GM18508 (cell line): Measurements from ENCODE around the gene SLC25A39.
A peak's percentile ranks its signal among the peaks of the same experiment; 100 is the strongest.
"Not testable (repeated sequence)": the region's sequence is repeated elsewhere in the genome, so short reads cannot be mapped to it uniquely, and the experiment has no call there.

Experiments
- ATAC-seq: cut with Tn5 transposase; IDR thresholded peaks from one replicate; pipeline ENCODE4 v1.9.1; 2021; ENCODE audit warnings: moderate number of reproducible peaks; ENCODE audit not compliant: insufficient read depth, unreplicated experiment

Gene SLC25A39, protein sequence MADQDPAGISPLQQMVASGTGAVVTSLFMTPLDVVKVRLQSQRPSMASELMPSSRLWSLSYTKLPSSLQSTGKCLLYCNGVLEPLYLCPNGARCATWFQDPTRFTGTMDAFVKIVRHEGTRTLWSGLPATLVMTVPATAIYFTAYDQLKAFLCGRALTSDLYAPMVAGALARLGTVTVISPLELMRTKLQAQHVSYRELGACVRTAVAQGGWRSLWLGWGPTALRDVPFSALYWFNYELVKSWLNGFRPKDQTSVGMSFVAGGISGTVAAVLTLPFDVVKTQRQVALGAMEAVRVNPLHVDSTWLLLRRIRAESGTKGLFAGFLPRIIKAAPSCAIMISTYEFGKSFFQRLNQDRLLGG

DNA sequence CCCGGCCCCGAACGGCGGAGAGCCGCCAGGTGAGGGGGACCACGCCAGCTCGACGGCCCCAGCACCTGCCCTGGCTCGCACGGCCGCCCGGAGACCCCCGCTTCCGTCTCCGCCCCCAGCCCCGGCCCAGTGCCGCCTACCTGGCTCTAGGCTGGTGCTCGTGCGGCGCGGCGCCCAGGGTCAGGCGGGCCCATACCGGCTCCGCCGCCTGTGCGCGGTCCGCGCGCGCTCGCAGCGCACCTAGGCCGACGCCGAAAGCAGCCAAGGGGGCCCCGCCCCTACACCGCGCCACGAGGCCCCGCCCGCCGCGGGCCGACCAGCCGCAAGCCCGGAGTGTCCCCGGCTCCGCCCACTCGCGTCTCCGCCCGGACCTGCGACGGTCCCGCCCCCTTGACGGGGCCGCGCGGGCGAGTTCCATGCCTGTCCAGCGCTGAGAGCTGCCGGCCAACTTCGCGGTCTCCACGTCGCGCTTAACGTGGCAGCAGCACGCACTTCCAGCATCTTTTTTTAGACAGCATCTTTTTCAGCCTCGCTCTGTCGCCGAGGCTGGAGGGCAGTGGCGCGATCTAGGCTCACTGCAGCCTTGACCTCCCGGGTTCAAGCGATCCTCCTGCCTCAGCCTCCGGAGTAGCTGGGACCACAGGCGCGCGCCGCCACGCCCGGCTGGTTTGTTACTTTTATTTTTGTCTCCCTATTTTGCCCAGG, at the start of gene SLC25A39:
TSS of gene SLC25A39 (minus strand) at position 253 of the 705 bp plus-strand sequence. CDS start 1,261 bp downstream, outside the sequence.
- peak; percentile 48 for ATAC-seq

DNA sequence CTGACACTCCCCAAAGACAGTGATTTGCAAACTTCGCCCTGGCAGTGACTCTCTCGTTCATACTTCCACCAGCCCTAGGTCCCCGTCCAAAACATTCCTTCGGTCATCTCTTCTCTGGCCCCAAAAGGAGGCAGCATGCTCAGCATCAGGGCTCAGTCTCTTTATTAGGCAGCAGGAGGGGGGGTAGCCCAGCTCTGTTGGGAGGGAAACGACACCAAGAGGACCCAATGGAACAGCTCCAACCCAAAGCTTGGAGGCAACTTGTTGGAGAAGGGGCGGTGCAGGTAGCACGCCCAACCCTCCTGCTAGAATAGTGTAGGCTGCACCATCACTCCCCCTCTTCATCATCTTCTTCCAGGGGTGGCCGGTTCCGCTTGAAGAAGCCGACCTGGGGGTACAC, 47.4 kb upstream of the SLC25A39 start:
- ATAC-seq: no peak

DNA sequence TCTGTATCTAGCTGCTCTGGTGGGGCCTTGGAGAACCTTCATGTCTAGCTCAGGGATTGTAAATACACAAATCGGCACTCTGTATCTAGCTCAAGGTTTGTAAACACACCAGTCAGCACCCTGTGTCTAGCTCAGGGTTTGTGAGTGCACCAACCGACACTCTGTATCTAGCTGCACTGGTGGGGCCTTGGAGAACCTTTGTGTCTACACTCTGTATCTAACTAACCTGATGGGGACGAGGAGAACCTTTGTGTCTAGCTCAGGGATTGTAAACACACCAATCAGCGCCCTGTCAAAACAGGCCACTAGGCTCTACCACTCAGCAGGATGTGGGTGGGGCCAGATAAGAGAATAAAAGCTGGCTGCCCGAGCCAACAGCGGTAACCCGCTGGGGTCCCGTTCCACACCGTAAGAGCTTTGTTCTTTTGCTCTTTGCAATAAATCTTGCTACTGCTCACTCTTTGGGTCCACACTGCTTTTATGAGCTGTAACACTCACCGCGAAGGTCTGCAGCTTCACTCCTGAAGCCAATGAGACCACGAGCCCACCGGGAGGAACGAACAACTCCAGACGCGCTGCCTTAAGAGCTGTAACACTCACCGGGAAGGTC, 44.9 kb upstream of the SLC25A39 start:
- ATAC-seq: not testable (repeated sequence)

DNA sequence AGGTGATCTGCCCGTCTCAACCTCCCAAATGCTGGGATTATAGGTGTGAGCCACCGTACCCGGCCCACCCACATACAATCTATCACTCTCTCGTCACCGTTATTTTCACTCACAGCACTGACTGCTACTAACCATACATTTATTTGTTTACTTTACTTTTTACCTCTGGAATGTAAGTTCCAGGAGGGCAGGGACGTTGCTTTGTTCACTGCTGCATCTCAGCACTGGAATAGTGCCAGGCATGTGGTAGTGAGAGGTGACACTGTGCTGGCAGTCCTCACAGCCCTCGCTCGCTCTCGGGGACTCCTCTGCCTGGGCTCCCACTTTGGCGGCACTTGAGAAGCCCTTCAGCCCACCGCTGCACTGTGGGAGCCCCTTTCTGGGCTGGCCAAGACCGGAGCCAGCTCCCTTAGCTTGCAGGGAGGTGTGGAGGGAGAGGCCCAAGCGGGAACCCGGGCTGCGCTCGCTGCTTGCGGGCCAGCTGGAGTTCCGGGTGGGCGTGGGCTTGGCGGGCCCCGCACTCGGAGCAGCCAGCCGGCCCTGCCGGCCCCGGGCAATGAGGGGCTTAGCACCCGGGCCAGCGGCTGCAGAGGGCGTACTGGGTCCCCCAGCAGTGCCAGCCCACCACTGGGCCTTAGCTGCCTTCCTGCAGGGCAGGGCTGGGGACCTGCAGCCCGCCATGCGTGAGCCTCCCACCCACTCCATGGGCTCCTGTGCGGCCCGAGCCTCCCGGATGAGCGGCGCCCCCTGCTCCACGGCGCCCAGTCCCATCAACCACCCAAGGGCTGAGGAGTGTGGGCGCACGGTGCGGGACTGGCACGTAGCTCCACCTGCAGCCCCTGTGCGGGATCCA, 44.0 kb upstream of the SLC25A39 start:
- ATAC-seq: not testable (repeated sequence)

DNA sequence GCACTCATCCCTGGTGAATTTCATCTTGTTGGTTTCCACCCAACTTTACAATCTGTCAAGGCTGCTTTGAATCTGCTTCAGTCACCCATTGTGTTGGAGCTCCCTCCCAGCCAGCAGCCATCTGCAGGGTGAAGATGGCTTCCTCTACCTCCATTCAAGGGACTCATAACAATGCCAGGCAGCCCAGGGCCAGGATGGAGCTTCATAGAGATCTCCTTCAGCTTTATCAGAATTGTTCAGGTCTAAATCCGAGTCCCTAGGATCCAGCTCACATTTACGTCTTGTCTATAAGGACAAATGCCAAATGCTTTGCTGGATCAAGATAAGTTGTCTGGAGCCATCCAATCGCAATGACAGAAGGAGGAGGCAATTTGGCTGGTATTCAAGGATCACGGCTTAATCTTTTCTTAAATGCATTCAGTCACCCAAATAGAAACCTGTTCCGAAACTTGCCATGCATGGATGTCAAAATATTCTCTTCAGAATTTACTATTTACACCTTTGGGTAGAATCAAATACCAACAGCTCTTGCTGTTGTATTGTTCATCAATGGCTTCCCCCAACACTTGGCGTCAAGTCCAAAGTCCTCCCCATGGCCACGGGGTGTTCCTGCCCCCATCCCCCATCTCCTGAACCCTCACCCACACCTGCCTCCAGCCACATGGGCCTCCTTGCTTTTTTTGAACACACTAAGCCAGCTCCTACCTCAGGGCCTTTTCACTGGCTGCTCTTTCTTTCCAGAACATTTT, 42.8 kb upstream of the SLC25A39 start:
- no peak for ATAC-seq

DNA sequence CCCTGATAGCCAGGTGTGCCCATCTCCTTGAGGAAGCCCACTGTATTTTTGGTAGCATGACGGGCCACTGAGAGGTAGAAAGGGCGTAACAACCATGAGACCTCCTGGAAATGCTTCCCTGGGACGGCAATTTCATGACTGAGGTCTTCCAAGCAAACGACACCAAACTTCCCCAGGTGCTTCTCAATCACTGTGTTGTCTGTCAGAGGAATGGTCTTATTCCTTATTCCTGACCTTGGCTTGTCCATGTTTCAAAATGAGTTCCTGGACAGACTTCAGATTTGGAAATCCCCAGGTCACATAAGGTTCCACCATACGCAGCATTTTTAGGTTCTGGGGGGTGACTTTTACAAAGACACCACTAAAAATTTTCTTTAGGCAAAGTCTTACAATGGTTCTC, 40.4 kb upstream of the SLC25A39 start:
- not testable (repeated sequence) for ATAC-seq

DNA sequence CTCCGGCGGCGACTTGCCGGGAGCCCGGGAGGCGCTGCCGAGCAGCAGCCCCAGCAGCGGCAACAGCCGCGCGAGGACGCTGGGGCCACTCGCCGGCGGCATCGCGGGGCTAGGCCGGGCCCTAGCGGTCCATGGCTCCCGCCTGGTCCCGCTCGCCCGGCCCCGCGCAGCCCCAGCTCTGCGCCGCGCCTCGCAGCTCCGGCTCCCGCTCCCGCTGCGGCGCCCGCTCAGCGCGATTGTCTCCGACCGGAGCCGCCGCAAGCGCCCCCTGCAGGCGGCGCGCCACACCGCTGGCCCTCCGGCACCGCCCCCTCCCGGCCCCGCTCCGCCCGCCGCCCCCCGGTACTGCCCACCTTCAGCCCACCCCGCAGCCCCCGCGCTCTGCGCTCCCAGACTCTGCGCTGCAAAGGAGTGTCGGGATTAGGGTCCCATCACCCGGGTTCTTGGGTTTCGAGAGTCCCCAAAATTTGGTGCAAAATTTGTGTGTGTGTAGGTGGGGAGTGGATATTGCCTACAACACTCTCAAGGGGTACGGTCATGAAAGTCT, 39.1 kb upstream of the SLC25A39 start, which contains the start of gene FAM171A2:
TSS of gene FAM171A2 (minus strand) at position 241 of the 547 bp plus-strand sequence. CDS start at position 102, 139 bp downstream.
- ATAC-seq: no peak

DNA sequence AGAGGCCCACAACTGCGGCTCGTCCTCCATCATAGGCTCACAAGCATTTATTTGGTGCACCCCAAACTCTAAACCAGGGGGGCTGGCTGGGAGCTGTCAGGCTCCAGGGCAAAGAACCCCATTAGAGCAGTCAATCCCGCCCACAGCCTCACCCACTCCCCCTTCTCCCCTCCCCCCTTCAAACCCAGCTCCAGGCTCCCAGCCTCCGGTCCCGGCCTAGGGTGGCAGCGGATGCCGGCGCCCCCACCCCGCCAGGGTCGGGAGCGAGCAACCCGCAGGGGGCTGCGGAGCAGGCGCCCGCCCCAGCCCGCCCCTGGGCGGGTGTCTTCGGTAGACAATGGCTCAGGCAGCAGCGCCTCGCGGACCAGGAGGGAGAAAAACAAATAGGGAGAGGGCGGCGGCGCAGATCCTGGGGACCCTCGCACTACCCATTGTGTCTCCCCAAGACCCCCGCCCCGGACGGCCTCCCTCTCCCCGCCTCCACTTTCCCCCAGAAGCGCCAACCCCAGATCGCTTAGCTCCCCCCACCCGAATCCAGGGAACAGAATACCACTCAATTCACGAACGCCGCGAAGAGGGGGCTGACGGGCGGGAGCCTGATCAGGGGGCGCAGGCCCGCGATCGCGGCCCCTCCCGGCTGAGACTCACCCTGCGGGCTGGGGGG, 38.5 kb upstream of the SLC25A39 start:
- ATAC-seq: no peak

DNA sequence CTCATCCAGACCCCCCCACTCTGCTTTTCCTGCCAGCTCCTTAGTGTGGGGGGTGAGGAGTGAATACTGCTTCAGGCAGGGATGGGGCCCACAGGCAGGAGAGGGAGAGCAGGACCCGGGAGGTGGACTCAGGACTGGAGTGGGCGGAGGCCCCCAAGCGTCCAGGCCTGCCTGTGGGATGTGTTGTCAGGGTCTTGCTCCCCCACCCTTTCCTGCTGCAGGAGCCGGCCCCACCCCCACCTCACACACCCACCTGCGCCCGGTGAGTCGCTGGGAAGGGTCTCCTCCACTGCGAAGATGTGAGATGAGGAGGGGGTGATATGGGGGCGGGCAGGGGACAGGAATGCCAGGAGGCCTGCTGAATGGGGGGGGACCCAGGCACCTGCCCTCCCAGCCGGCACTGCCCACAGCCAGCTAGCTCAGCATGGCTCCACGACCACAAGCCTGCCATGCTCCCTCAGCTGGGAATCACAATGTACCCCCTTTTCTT, 37.9 kb upstream of the SLC25A39 start:
- ATAC-seq: no peak

DNA sequence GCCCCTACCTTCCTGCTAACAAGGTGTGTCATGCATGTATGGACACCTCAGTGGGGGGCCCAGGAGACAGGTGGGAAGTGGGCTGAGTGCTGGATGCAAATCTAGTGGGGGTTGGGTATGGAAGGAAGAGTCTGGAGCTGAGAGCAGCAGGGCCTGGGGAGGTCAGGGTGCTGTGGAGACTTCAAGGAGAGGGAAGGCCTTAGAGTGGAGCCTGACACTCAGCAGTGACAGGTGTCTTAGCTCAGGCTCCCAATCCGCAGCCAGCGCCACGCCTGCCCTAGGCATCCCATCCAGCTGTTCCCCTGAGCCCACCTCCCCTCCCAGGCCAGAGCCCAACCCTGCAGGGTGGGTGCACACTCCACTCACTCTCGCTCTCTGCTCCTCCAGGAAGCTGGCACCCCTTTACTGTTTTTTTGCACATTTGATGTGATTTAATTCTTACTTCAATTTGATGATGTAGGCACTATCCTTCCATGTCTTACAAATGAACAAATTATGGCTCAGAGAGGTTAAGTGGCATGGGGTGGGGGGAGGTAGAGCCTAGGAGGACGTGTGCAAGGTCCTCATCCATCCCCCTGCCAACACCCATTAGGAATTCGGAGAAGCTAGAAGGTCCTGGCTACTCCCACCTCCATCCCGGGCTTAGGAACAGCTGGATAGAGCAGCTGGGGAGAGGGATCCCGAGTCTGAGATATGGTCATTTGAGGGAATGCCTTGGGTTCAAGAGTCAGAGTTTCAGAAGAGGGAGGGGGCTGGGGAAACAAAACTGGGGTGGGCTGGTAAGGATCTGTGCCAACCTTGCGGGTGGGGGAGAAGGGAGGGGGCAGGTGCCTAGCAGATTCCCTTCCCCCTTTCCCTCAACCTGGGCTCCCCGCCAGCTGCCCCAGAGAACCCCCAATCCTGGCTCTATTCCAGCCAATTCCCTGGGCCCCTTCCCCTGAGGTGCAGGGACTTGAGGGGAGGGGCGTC, 37.0 kb upstream of the SLC25A39 start:
- no peak for ATAC-seq

DNA sequence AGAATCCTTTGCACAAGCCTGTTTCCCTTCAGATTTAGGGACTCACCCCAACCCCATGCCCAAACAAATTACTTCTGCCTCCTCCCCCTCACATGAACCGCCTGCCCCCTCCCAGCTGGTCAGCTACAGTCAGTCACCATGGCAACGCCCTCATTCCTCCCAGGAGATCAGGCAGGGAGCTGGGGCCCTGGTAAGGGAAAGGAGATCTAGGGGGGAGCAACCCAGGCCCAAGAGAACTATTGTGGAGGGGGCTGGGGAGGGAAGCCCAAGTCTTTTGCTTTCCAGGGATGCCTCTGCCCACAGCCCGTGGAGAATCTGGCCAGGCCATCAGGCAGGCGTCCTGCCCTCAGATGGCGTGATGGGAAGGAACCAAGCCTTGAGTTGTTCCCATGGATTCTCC, 36.2 kb upstream of the SLC25A39 start:
- ATAC-seq: no peak

DNA sequence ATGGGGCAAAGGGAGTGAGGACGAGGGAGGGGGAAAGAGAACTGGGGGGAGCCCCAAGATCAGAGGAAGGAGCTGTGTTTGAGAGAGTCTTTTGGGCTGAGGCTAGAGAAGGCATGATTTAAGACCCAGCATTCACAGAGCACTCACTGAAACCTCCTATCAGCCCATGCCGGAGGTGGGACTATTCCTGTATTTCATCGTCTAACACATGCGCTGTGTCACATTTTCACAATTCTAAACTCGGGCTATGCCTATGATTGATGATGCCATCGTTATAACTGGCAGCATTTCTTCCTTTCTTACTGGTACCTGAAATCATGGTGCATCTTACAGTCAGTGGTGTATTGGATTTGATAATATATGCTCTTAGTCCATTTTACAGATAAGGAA, 35.5 kb upstream of the SLC25A39 start:
- no peak for ATAC-seq

DNA sequence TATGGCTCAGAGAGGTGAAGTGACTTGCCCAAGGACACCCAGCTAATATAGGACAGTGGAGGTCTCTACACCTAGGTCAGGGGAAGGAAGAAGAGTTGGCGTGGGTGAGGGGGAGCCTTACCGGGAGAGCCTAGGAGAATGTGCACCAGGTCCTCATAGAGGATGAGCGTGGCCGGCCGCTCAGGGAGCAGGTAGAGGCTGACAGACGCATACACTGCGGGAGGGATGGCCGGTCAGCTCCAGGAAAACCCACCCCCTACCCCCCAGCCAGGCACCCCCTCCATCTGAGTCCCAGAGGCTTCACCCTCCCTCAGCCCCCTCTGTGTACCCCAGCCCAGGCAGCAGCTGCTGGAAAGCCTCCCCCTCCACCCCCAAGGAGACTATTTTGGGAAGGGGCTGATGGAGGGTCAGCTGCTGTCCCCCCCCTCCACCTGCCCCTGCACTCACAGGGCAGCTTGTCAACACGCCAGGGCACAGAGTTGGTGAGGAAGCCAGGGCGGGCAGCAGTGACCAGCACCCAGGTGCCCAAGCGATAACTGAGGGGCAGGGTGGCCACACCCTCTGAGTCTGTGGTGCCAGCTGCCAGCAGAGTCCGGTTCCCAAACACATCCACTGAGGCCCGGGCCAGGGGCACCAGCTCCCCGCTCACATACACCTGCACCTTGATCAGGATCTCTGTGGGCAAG, 35.0 kb upstream of the SLC25A39 start:
- ATAC-seq: no peak

DNA sequence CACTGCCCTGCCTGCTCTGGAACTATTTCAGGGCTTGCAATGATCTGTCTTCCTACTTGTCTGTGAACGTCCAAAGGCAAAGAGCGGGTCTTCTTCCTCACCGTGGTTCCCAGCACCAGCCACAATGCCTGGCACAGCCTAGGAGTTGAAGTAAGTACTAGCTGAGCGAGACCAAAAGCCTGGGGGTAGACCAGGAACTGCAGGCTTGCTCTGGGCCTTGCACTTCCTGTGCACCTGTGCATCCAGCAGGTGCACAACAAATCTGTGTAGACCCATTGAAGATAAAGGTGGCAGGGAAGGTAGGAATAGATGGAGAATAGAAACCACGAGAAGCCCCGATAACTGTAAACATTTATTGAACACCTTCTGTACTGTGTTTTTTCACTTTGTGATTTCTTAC, 34.4 kb upstream of the SLC25A39 start:
- no peak for ATAC-seq

DNA sequence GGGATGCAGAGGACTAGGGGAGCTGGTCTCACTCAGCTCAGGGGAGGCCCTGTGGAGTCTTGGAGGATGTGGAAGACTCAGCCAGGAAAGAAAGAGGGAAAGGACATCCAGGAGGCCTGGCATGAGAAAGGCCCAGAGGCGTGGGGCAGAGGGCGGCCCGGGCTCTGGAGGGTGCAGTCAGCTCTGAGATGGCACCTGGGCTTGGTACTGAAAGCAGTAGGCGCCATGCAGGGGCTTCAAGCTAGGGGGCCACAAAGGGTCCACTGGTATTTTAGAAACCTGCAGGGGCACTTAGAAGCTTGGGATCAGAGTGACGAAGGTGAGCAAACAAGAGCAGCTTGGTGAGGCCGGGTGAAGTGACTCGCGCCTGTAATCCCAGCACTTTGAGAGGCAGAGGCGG, 33.4 kb upstream of the SLC25A39 start:
- no peak for ATAC-seq

DNA sequence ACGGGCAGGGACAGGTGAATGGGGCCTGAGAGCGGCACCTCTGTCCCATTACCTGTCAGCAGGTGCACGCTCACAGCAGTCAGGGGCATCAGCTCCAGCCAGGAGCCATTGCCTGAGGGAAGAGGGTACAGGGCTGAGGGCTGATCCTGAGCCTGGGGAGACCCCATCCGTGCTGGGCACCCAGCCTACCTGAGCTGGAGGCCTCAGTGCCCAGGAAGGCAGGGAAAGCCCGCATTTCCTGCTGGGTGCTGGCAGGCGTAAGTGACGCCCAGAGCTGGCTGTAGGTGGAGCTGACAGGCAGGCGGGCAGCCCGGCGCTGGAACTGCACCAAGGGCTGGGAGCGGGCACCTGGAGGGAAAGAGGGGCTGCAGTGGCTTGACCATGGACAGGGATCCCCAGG, 31.6 kb upstream of the SLC25A39 start:
- no peak for ATAC-seq

DNA sequence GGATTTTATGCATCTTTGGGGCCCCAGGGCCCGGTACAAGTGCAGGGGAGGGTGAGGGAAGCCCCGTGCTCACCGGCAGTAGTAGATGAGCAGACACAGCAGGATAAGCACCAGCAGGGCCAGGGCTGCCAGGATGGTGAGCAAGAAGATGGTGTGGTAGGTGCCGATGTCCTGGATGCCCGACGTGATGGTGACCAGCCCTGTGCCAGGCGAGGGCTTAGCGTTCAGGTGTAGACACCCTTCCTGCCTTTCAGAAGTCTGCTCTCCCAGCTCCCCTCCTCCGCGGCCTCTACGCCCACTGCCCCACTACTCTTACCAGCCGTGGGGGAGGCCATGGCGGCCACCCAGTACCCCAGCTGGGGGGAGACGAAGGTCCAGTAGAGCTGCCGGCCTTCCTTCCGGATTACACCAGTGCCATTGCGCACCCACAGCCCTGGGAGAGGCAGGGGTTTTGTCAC, 31.0 kb upstream of the SLC25A39 start:
- no peak for ATAC-seq
